AG04450 (cell line): ENCODE measurements around the gene RLN2. TPM values are rescaled to one million over a fixed set of nuclear protein-coding genes. Genes with fewer than 3 reads are reported as not detected.

Experiments
- CTCF ChIA-PET: fragments of 300-600, 350-600 bp; formaldehyde crosslinking; extraction: SDS; loops from one replicate; lab custom pipeline; 2022; ENCODE audit warnings: antibody characterized with exemption, inconsistent platforms; lab: Charles Lee
- POLR2A ChIA-PET: fragments of 350-600 bp; formaldehyde crosslinking; extraction: SDS; loops from one replicate; lab custom pipeline; 2021; ENCODE audit warnings: antibody characterized with exemption, inconsistent platforms; lab: Yijun Ruan, JAX
- DNase-seq: peaks from one replicate; pipeline ENCODE4 v3.0.0-alpha.2; 2011; ENCODE audit warnings: low read depth, low spot score
- H3K27ac ChIP-seq: one replicate; pipeline ENCODE4 v1.5.1; 2012; ENCODE audit warnings: low read depth, low read length, control low read depth
- H3K27me3 ChIP-seq: one replicate; pipeline ENCODE4 v1.6.0; 2012; ENCODE audit warnings: low read length; ENCODE audit not compliant: control insufficient read depth, insufficient read depth
- H3K4me3 ChIP-seq: 2 replicates; pipeline ENCODE4 v1.5.1; 2011; ENCODE audit warnings: mild to moderate bottlenecking, low read depth, low read length, control low read depth
- H3K9me3 ChIP-seq: 2 replicates; pipeline ENCODE4 v1.5.1; 2012; ENCODE audit warnings: low read length; ENCODE audit not compliant: control insufficient read depth, insufficient read depth
- polyA plus RNA-seq: library from polyadenylated mRNA; depleted of rRNA; stranded (reverse); fragments of >200 nt; gene quantifications from 2 replicates; pipeline ENCODE4 v1.2.3, GENCODE V29; 2011; rRNA removed
- small RNA-seq: library from RNA; depleted of rRNA; stranded (forward); fragments of <200 nt; gene quantifications from one replicate; pipeline ENCODE3, GENCODE V24; 2012; ENCODE audit warnings: low read depth; ENCODE audit not compliant: insufficient read length
- TF ChIP-seq, protein P1 (sequence below): IDR thresholded peaks from 2 replicates; pipeline ENCODE4 v1.5.1; 2011; ENCODE audit warnings: low read depth, low read length, control low read depth, inconsistent platforms

Gene RLN2
- polyA plus RNA-seq, 1 experiment: not detected

DNA sequence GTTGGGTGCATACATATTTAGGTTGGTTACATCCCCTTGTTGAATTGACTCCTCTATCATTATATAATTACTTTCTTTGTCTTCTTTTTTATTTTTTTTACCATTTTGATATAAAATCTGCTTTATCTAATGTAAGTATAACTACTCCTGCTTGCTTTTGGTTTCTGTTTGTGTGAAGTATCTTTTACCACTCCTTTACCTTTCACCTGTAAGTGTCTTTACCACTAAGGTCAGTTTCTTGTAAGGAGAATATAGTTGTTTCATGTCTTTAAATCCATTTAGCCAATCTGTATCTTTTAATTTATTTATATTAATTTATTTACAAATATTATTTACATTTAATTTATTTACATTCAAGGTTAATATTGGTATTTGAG, 40.3 kb downstream of the RLN2 start:
- ChIA-PET CTCF (interaction anchor here (1.1 kb wide), 3 partner anchors 20 to 337 kb away, joined by 3 to 6 read pairs (median 3); no protein-coding TSS in a partner anchor), POLR2A (no interaction called here)
- no peak overlapping the region for H3K27ac ChIP-seq
- TF ChIP-seq, protein P1, sequence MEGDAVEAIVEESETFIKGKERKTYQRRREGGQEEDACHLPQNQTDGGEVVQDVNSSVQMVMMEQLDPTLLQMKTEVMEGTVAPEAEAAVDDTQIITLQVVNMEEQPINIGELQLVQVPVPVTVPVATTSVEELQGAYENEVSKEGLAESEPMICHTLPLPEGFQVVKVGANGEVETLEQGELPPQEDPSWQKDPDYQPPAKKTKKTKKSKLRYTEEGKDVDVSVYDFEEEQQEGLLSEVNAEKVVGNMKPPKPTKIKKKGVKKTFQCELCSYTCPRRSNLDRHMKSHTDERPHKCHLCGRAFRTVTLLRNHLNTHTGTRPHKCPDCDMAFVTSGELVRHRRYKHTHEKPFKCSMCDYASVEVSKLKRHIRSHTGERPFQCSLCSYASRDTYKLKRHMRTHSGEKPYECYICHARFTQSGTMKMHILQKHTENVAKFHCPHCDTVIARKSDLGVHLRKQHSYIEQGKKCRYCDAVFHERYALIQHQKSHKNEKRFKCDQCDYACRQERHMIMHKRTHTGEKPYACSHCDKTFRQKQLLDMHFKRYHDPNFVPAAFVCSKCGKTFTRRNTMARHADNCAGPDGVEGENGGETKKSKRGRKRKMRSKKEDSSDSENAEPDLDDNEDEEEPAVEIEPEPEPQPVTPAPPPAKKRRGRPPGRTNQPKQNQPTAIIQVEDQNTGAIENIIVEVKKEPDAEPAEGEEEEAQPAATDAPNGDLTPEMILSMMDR: no peak
- no peaks in the 10 kb centered on the region for H3K9me3 ChIP-seq
- DNase-seq: no peak
- H3K4me3 ChIP-seq: no peak overlapping the region
- H3K27me3 ChIP-seq: no peaks in the 10 kb centered on the region

DNA sequence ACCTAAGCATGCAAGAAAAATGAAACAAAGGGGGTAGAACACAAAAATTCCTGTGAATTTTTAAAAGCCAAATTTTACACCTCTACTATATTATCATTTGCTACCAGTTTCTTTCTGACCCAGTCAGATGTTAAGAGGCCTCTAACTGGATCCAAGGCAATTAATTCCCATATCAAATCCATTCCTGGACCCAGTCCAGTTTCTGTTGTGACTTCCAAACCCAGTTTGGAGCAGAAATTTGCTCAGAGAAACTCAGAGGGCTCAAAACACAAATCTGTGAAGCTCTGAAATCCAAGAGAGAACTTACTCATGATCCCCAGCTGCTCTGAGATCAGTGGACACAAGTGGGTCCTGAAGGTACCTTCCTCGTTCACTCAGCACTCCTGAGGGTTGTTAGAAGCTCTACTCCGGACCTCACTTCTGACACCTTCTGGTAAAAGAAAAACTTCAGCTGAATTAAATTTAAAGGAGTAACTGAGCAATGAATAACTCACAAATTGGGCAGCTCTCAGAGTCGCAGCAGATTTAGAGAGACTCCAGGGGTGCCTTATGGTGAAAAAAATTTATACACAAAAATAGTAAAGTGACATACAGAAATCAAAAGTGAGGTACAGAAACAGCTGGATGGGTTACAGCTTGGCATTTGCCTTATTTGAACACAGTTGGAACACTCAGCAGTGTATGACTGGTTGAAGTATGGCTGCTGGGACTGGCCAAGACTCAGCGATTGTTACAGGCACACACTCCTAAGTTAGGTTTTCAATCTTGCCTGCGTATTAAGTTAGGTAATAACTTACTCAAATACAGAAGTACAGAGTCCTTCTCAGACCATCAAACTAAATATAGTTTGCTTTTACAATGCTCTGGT, 40.9 kb downstream of the RLN2 start:
- TF ChIP-seq, protein P1: no peak
- no peak for DNase-seq
- H3K9me3 ChIP-seq: no peaks in the 10 kb centered on the region
- CTCF ChIA-PET: interaction anchor here (1.1 kb wide), 3 partner anchors 21 to 337 kb away, joined by 3 to 6 read pairs (median 3); no protein-coding TSS in a partner anchor
- POLR2A ChIA-PET: no interaction called here
- no peaks in the 10 kb centered on the region for H3K27me3 ChIP-seq
- H3K4me3 ChIP-seq: no peak overlapping the region
- no peak overlapping the region for H3K27ac ChIP-seq

Small RNA genes lying within 50 kb of the gene (small RNA-seq; reads per million reads assigned to genes)
- gene HMGN2P31: not detected

Other genes with a start within 250 kb of the RLN2 start
- not detected in 2 replicates for gene INSL6, start 119.1 kb downstream of the RLN2 start, polyA plus RNA-seq
- 0.05 TPM in 1 of 2 replicates, not detected in the other for gene INSL4, start 73.3 kb downstream of the RLN2 start, polyA plus RNA-seq
- 0.11 TPM in 1 of 2 replicates, not detected in the other for gene RLN1, start 35.2 kb upstream of the RLN2 start, polyA plus RNA-seq
- gene PLGRKT, start 133.2 kb upstream of the RLN2 start, polyA plus RNA-seq: 8.6 and 13.1 TPM in 2 replicates
- gene CD274, start 145.8 kb upstream of the RLN2 start, polyA plus RNA-seq: 16.3 and 16.6 TPM in 2 replicates
- gene PDCD1LG2, start 205.8 kb upstream of the RLN2 start, polyA plus RNA-seq: 31.5 TPM in 2 replicates